GM04503 (cell line): Measurements from ENCODE around the gene CELSR1.
"Not testable (repeated sequence)": the region's sequence is repeated elsewhere in the genome, so short reads cannot be mapped to it uniquely, and the experiment has no call there.

Experiments used
- DNase-seq: peaks from one replicate; pipeline ENCODE4 v3.0.0-alpha.2; 2012; ENCODE audit warnings: low read depth

The CELSR1 gene

DNA sequence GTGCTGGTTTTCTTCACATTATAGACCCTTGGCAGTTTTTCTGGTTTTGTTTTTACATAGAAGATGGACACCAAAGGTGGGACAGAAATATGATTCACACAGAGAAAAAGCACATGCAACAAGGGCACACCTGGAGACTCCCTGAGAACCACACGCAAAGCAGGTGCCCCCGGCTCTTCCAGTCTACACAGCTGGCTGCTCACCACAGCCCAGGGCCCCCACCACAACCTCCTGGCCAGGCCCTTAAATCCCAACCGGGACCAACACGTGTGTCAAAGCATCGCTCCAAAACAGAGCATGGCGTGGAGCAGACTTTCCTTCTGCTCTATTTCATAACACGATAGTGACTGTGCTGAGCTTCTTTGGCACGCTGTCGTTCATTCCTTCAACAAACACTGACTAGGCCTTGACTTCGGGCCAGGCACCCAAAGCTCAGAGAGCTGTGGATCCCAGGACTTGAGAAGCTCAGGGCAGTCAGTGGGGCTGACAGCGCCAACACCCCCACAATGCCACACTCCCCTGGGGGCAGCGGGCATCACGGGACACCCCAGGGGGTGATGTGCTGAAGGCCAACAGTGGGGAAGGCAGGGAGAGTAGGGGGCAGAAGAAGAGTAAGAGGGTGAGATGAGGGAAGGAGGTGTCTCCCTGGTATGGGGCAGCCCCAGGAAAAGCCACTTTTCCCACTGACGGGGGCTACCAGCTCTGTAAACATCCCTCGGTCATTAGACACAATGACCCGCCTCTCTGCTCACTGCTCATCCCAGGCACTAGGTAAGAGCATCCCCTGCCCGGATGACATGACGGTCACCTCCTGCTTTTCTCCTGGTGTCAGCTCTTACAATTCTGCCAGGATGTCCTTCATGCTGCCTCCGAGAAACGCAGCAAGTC lies 26.0 kb downstream of the CELSR1 start:
- DNase-seq: no peak

GRCh38 chr22:46509416-46510089 lies 27.9 kb downstream of the CELSR1 start:
- DNase-seq: no peak

DNA sequence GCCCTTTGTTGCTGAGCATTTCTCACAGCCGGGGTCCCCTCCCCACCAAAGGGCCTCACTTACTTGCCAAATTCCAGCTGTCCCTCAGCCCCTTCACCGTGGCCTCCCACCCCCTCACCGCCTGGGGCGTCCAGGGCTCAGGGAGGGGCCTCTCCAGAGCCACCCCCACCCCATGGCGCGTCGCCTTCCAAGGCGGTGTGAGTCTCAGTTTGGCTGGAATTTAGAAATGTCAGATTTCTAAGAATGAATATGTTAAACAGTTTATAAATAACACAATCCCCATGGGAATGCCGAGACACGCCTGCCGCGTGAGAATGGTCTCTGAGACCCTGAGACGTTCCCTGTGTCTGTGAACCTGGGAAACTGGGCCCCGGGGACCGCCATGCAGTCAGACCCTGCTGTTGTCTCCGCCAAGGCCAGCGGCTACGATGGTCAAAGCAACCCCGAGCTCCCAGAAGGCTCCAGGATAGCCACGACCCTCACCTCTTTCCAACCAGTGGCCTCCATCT lies 28.9 kb downstream of the CELSR1 start:
- no peak for DNase-seq

DNA sequence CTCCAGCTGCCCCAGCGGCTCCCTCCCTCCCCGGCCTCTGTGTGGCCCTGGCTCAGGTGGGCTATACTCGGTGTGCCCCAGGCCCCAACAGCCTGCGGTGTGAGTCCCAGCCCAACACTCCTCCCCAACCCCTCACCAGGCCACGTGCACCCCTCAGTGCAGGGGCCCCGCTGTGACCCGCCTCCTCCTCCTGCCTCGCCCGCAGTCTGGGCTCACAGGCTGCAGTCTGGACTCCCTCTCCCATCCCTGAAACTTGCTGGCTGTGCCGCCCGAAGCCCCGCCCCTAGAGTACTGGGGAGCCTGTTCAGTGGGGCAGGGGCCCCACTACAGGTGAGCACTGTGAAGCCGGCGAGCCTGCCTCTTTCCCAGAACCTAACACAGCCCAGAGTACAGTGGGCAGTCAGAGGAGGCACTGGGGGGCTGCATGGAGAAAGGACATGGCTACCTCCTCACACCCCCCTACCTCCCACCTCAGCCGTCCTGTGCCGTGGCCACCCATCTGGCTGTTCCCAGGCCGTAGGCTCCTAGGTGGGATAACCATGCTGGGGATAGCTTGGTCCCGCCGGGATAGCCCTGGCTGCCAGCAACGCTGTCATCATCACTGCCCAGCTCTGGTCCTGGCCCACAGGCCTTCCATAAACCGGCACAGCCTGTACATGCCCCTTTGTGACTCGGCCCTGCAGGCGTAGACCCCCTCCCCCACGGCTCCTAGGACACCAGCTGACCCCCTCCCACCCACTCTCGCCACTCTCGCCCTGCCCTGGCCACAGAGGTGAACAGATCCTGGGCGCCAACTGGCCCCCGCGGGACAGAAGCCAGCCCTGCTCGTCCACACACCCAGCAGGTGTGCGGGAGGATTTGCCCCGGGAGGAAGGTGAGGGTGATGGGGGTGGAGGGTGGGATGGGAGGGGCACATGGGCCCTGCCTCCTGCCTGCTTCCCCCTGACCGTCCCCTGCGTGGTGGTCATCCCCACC lies 29.7 kb downstream of the CELSR1 start:
- DNase-seq: no peak

DNA sequence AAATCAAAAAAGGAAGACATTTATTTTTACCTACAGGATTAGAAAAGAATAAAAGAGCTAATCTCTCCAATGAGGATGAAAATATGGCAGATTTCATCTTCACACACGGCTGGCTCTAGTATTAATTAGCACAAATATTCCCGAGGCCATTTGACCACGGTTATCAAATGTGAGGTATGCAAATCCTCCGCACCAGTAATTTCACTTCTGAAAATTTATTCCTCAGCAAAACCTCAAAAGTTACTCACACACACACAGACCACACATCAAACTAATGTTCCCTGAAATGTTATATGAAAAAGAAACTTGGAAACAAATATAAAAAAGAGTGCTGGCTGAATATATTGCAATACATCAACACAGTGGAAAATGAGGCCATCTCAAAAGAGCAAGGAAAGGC lies 32.8 kb downstream of the CELSR1 start:
- DNase-seq: no peak

- no peak for DNase-seq
These were observed 34.8 kb downstream of the CELSR1 start for GRCh38 chr22:46502440-46503175.

DNA sequence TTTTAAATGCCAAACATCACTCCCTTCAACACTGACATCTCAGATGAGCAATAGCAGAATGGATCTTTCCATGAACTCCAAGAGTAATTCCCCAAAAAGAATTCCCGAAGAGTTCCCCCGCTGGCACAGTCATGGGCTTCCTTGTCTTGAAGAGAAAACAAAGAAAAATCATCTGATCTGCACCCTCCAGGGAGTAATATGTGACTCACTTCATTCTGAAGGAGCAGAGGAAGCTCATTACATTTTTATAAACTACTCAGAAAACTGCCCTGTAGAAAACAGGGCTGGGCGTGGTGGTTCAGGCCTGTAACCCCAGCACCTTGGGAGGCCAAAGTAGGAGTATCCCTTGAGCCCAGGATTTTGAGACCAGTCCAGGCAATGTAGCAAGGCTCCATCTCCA lies 35.7 kb downstream of the CELSR1 start:
- no peak for DNase-seq

DNA sequence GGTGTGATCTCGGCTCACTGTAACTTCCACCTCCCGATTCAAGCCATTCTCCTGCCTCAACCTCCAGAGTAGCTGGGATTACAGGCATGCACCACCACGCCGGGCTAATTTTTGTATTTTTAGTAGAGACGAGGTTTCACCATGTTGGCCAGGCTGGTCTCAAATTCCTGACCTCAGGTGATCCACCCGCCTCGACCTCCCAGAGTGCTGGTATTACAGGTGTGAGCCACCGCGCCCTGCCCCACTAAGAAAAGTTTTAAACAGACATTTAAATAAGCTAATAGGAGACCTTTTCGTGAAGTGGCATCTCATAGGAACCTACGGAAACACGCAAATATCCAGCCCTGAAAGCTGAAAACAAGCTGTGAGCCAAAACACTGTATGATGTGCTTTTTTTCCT lies 36.2 kb downstream of the CELSR1 start:
- DNase-seq: not testable (repeated sequence)

DNA sequence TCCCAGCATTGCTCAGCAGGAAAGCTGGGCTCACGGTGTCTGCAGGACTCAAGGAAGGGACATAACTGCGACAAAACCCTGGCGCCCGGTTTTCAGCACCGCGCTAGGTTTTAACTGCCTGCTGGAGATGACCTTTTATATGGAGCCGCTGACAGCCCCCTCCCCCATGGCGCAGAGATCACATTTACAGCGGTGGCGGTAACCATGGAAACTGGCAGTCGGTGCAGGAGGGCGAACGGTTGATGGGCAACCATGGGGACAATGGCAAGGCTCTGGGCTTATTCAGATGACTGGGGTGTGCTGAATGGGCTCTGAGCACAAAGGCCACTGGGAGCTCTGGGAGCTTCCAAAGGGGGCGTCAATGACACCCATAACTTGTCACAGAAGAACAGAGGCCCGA lies 37.2 kb downstream of the CELSR1 start:
- DNase-seq: no peak

DNA sequence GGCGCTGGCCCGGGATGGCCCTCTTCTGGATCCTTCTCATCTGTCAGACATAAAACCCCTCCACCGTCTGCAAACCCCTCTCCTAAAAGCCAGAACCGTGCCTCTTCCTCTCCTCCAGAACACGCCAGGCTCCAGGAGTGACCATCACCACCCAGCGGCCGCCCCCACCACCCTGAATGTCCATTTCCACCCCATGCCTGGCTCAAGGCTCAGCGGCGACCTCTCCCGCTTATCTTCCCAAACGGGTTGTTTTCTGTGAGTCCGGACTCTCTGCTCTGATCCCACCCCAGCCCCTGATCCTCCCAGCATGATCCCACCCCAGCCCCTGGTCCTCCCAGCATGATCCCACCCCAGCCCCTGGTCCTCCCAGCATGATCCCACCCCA lies 37.6 kb downstream of the CELSR1 start:
- no peak for DNase-seq

GRCh38 chr22:46491946-46492345 lies 45.5 kb downstream of the CELSR1 start:
- no peak for DNase-seq

- no peak for DNase-seq
These were observed 46.9 kb downstream of the CELSR1 start for GRCh38 chr22:46490538-46490937.

DNA sequence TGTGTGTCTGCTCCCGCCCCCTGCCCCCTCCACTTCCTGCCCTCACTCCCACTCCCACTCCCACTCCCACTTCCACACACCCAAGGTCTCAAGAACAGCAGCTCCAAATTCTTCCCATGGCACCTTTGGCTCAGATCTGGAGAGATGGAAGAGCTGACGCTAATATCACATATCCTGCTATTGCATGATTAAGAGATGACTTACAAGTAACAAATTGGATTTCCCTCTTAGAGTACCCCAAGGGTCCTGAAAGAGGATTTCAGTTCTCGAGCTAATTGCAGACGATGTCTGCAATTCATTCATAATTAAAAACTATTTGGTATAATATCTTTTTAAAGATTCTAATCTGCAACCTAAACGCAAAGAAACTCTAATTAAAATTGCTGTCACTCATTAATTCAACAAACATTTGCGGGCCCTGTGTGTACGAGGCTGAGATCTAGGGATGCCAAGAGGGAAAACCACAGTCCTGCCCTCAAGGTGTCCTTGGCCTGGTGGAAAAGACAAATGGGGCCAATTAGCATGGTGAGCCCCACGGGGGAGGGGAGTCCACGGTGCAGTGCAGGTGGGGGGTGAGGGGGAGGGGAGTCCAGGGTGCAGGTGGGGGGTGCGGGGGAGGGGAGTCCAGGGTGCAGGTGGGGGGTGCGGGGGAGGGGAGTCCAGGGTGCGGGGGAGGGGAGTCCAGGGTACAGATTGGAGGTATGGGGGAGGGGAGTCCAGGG lies 50.3 kb downstream of the CELSR1 start:
- no peak for DNase-seq

DNA sequence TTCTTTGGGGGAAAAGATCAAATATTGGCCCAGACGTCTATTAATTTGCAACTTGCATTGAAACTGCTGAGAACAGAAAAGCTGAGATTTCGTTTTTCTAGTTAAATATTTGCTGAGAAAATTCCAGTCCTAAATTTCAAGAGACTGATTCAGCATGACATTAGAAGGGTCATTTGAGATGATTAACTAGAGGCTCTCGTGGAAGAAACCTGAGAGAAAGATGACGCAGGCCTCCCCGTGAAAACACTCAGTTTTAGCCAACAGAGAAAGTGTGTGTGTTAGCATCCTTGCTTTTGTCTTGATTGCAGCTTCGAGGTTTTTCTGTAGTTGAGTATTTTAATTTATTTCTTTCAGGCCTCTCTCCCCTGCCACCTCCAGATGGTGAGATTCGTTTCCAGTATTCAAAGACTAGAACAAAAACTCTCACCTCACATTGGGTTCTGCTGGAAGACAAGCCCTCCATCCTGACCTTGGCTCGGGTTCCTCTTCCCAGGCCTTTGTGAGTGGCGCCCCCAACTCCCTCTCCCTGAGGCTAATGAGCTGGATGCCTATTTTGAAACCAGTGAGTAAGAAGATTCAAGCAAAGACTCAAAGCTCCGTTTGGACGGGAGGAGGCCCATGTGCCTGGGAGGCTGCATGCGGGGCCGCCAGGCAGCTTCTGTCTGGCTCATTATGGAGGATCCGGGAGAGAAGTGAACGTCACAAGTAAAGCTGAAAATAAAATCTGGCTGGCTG lies 52.4 kb downstream of the CELSR1 start:
- no peak for DNase-seq

DNA sequence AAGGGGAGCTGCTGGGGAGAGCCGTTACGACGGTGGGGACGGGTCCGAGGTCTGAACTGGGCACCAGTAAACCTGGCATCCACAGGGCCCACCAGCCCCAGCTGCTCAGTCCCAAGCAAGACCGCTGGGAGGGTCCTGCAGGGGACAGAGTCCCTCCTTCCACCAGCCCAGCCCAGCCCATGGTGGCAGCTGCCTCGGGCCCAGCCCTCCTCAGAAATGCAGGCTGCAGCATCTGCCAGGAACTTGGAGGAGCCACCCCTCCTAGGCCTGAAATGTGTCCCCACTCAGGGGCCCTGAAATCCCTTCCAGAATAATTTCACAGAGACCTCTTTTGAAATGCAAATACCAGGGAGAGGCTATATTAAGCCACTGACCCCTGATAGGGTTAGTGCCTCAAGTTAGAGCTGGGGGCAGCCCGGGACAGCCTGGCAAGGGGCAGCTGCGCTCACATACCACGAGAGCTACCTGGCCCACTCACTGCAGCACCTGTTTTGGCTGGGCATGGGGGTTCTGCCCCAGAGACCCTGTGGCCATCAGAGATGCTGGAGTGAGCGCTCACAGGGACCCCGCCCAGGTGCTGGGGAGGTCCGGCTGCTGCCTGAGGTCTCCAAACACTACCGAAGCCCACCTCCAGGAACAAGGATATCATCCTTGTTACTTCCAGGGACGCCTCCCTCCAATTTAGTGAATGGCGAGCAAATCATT lies 53.1 kb downstream of the CELSR1 start:
- DNase-seq: no peak

DNA sequence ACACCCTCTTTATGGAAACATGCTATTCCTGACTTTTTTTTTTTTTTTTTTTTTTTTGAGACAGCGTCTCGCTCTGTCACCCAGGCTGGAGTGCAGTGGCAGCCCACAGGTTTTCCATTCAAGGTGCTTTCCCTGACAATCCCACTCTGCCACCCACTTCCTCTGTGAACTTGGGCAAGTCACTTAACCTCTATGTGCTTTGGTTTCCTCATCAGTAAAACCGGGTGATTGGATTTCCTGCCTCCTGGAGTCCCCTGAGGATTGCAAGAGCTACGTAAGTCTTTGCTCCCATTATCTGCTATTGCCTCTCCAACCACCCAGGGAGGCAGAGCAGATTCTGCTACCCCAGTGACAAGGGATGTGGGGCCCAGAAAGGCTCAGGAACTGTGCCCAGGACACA lies 54.1 kb downstream of the CELSR1 start:
- DNase-seq: no peak

DNA sequence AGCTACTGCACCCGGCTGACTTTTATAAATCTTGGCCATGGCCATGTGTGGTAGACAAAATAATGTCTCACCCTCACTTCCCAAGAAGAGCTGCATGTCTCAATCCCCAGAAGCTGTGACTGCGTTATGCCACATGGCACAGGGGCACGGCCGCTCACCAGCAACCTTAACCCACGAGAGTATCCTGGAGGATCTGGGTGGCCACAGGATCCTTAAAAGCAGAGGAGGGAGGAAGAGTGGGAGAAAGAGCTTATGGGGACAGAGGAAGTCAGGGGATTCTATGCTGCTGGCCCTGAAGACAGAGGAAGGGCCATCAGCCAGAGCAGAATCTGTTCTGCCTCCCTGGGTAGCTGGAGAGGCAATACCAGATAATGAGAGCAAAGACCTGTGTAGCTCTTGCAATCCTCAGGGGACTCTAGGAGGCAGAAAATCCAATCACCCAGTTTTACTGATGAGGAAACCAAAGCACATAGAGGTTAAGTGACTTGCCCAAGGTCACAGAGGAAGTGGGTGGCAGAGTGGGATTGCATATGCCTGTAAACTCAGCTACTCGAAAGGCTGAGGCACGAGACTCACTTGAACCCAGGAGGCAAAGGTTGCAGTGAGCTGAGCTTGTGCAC lies 55.3 kb downstream of the CELSR1 start:
- DNase-seq: no peak

GRCh38 chr22:46481386-46481785 lies 56.0 kb downstream of the CELSR1 start:
- DNase-seq: no peak

GRCh38 chr22:46480396-46480795 lies 57.0 kb downstream of the CELSR1 start:
- no peak for DNase-seq
